SU-DHL-6 (cell line): Measurements from ENCODE around the gene KIF2C.

Experiments
- EZH2phosphoT487 ChIP-seq: fragments of 200-600 bp; sonication (generic), shearing (Covaris generic); conservative IDR thresholded peaks from 2 replicates; pipeline ENCODE4 v1.6.1; 2018; ENCODE audit warnings: mild to moderate bottlenecking, antibody characterized with exemption, low read length, moderate library complexity, mixed read lengths
- TF ChIP-seq, protein P1 (sequence below): fragments of 200-600 bp; sonication (generic); IDR thresholded peaks from one replicate; pipeline ENCODE4 v1.5.1; 2017; ENCODE audit warnings: antibody characterized with exemption, mild to moderate bottlenecking, low read length, moderate library complexity; ENCODE audit not compliant: insufficient read depth, poor library complexity, severe bottlenecking

GRCh38 chr1:44803062-44803311 lies 63.4 kb downstream of the KIF2C start:
- TF ChIP-seq EZH2phosphoT487 = no peak
- TF ChIP-seq, protein P1, sequence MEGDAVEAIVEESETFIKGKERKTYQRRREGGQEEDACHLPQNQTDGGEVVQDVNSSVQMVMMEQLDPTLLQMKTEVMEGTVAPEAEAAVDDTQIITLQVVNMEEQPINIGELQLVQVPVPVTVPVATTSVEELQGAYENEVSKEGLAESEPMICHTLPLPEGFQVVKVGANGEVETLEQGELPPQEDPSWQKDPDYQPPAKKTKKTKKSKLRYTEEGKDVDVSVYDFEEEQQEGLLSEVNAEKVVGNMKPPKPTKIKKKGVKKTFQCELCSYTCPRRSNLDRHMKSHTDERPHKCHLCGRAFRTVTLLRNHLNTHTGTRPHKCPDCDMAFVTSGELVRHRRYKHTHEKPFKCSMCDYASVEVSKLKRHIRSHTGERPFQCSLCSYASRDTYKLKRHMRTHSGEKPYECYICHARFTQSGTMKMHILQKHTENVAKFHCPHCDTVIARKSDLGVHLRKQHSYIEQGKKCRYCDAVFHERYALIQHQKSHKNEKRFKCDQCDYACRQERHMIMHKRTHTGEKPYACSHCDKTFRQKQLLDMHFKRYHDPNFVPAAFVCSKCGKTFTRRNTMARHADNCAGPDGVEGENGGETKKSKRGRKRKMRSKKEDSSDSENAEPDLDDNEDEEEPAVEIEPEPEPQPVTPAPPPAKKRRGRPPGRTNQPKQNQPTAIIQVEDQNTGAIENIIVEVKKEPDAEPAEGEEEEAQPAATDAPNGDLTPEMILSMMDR = no peak
